GM21360 (cell line): ENCODE results near the gene NCAN.
"Not testable (repeated sequence)": the region's sequence is repeated elsewhere in the genome, so short reads cannot be mapped to it uniquely, and the experiment has no call there.

Experiments
- ATAC-seq: cut with Tn5 transposase; IDR thresholded peaks from one replicate; pipeline ENCODE4 v1.9.1; 2021; ENCODE audit warnings: mild to moderate bottlenecking, moderate library complexity; ENCODE audit not compliant: unreplicated experiment

Gene NCAN

DNA sequence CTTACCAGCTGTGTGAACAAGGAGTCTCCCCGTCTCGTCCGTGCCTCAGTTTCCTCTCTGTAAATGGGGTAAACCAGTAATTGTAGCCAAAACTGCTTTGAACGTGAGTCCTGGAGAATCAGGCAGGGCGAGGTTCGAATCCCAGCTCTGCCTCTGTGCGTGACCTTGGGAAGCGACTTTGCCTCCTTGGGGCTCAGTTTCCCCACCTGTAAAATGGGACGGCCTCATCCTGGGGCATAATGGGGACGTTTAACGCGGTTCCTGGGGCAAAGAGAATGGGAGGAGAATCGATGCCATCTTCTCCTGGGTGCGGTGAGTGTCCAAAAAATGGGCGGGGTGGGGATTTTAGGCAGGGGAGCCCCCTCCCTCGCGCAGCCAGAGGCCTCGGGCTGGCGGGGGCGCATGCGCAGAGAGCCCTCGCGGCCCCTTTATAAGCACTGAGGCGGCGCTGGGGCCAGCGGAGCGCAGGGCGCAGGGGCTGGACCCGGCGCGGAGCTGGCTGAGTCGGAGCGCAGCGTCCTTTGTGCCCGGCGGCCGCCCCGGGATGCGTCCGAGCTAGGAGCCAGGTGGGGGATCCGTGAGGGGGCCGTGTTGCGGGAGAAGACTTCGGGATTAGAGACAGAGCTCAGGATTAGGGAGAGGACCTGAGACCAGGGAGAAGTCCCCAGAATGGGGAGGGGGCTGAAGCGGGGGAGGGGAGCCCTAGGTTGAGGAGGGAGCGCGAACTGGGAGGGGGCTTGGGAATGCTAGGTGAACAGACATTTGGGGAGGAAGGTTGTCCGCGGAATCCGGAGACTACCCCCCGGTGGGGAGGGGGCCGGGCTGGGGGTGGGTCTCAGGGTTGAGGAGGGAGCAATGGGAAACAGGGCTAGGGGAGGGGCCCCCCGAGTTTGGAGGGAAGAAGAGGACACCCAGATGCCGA lies at the start of gene NCAN:
Gene NCAN (plus strand): TSS at position 460 of the 922 bp plus-strand sequence. CDS start 4,996 bp downstream, outside the sequence.
- no peak for ATAC-seq

- no peak for ATAC-seq
These were observed 49.3 kb upstream of the NCAN start for GRCh38 chr19:19162495-19162894.

DNA sequence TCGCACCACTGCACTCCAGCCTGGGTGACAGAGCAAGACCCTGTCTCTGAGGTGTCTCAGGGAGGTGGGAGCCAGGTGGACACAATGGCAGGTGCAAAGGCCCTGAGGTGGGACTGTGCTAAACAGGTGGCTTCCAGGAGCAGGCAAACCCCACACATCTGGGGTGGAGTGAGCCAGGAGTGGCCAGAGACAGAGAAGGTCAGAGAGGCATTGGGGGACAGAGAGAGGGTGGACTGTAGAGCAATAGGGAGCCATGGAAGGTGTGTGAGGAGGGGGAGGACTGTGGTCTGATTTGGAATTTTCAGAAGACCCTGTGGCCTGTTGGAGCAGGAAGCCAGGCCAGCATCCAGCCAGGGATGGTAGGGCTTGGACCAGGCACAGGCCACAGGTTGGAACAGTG lies 46.4 kb upstream of the NCAN start:
- no peak for ATAC-seq

DNA sequence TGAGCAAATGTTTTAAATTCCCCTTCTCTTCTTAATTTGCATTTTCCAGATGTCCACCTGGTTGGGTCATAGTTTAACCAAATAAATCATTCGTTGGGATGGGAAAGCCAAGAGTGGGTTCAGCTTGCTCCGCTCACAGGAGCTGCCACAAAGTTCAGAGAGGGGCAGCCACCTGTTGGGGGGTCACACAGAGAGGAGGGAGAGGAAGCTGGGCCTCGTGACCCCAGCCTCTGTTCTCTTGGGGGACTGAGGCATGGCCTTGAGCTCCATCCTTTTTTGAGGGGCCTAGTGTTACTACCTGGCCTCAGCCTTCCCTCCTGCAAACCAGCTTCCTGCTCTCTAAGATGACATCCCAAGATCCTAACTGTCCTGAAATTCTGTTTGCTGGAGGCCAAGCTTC lies 44.1 kb upstream of the NCAN start:
- ATAC-seq = no peak

DNA sequence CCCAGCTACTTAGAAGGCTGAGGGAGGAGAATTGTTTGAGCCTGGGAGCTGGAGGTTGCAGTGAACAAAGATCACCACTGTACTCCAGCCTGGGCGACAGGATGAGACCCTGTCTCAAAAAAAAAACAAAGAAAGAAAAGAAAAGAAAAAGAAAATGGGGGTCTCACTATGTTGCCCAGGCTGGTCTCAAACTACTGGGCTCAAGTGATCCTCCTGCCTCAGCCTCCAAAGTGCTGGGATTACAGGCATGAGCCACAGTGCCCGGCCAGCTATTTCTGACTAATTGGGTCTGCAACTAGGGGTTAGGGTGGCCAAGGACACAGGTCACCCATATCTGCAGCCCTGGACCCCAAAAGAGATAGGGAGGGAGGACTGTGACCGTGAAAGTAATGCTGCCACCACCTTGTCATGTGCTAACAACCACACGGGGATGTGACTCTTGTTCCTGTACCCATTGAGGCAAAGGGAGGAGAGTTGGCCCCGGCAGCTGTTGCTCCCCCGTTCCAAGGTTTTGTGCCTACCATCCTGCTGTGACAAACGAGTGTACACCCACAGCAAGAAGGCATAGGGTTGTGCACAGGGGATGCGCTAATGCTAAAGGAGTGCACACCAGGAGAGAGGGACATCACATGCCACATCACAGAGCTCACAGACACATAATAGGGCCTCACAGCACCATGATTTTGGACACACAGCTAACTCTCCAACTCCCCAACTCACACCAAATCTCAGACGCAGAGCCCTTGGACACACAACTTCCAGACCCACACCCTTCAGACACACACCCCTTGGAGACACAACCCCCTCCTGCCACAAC lies 42.3 kb upstream of the NCAN start:
- ATAC-seq = no peak

DNA sequence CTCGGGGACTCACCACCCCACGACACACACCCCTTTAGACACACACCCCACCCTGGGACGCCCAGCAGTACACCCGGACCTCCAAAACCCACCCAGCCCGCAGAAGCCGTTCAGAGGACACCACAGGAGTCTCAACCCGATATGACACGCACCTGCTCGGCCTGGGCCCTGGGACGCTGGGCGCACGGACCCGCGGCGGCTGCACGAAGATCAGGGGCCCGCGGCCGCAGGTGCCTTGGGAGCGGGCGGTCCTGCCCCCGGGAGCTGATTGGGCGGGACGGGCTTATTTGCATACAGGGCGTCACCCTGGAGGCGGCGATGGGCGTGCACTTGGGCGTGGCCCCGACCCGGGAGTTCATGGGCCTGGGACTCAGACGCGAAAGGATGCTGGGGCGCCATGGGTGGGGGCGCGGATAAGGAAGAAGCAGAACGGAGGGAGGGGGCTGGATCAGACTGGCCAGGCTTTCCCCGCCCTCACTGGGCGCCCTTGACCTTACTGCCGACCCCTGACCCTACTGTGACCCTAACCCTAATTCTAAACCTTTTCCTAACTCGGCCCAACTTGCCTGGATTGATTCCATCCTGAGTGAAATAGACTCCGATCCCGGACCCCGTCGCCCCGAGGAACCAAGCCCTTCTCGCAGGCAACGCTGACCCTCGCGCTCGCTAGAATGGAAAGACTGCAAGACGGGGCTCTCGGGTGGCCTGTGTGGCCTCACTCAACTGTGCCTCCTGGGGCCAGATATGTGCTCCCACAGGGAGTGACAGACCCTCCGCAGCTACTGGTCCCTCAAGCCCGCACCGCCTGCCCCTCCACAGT lies 41.5 kb upstream of the NCAN start, which contains the start of gene MEF2B:
Gene MEF2B (minus strand): TSS at position 211 of the 820 bp plus-strand sequence. CDS start 19,528 bp downstream, outside the sequence.
- ATAC-seq = peak; percentile 77

- no peak for ATAC-seq
These were observed 40.7 kb upstream of the NCAN start for GRCh38 chr19:19170873-19171672.

- no peak for ATAC-seq
These were observed 39.8 kb upstream of the NCAN start for GRCh38 chr19:19171821-19172532.

DNA sequence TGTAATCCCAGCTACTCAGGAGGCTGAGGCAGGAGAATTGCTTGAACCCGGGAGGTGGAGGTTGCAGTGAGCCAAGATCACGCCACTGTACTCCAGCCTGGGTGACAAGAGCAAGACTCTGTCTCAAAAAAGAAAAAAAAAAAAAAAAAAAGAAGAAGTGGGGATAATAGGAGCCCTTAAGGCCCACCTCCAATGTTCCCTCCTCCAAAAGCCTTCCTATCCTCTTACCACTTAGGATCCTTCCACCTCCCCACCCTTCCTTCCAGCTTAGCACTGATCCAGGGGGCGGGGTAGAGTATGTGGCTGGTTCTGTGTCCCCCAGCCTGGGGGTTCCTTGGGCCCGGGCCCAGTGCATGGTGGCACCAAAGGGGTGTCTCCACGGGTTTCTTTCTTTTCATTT lies 38.5 kb upstream of the NCAN start:
- ATAC-seq = not testable (repeated sequence)

DNA sequence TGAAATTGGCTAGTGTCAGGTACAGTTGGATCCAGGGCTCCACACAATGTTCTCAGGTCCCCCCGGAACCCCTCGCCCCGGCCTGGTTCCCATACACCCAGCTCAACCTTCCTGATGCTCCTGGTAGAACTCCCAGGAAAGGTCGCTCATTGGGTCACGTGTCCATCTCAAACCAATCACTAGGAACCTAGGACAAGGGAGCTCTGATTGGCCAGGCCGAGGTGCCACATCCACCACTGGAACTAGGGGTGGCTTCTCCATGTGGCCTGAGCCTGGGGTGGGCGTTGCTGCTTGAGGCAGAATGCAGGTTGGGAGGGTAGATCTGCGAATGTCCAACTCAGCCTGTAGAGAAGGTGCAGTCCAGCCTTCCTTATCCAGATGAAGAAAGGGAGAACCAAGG lies 34.8 kb upstream of the NCAN start:
- no peak for ATAC-seq

GRCh38 chr19:19179548-19180441 lies 32.0 kb upstream of the NCAN start:
- ATAC-seq = no peak

DNA sequence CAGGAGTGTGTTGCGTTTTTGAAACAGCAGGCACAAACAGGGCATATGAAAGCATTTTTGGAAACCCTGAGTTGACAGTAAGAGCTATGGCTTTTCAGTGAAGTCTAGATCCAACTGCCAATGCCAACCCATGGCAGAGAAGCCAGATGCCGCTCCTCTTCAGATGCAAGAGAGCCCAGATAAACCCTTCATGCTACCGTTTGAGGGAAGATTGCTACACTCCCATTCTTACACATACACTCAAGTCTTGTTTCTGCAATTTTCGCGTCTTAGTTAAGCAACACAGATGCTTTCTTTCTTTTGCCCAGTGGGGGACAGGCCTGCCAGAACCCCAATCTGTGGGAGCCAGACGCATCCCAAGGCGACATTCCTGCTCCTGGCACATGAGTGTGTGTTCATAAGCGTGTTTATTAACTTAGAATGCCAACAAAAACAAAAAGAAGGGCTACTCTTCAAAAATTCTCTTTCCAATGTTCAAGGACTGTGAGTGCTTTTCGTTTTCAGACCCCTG lies 30.2 kb upstream of the NCAN start:
- ATAC-seq = no peak

DNA sequence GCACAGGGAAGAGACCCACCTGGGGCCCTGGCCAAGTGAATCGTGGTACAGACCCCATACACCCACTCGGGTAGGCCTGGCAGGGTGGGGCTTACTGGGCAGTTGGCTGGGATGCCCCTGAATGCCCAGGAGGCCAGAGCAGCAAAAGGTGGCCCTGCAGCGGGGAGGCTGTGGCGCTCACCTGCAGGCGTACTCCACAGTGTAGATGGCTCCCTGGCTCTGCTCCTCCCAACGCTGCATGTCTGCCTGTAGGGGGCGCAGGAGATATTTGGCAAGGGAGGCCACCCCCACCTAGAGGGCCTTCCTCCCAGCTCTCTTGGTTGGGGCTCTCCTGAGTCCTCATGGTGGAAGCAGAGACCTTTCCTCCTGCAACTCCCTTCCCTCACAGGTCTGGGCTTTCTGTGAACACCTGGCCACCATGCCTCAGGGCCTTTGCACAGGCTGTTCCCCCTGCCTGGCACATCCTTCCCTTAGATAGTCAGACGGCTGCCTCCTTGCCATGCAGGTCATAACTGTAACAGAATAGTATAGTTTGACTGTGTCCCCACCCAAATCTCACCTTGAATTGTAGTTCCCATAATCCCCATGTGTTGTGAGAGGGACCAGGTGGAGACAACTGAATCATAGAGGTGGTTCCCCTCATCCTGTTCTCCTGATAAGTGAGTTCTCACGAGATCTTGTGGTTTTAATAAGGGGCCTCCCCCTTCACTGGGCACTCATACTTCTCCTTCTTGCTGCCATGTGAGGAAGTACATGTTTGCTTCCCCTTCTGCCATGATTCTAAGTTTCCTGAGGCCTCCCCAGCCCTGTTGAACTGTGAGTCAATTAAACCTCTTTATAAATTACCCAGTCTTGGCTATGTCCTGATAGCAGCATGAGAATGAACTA lies 25.7 kb upstream of the NCAN start:
- no peak for ATAC-seq

DNA sequence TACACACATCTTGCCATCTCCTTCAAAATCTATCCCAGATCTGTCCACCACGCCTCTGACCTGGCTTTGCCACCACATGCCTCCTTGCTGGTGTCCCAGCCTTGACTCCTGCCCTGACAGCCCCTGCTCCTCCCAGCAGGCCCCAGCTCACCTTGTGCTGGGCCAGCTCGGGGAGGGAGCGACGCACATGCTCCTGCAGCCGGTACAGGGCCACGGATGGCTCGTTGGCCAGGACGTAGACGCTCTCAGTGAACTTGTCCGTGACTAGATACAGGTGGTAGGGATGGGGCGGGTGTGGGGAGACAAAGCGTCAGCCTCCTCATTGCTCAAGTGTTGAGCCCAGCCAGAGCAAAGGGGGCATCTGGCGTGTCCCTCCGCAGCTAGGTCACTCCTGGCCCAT lies 25.0 kb upstream of the NCAN start:
- no peak for ATAC-seq

DNA sequence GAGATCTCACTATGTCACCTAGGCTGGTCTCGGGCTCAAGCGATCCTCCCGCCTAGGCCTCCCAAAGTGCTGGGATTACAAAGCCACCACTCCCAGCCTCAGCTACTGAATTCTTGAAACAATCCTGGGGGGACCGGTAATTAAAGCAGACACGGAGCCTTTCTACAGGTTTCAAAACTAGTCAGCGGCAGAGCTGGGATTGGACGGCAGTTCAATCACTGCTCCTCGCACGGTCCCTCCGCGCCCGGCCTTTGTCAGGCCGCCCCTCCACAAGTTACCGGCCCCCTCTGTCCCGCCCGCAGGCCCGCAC lies 20.0 kb upstream of the NCAN start:
- ATAC-seq = no peak

GRCh38 chr19:19192078-19192882 lies 19.5 kb upstream of the NCAN start, which contains the start of the genes BORCS8 and RFXANK:
BORCS8 (minus strand) TSS chr19:19192152; CDS start chr19:19192117, 35 bp downstream.
RFXANK (plus strand) TSS chr19:19192258; CDS start chr19:19193947, 1,689 bp downstream.
- peak; percentile 87 for ATAC-seq
